GM18870 (cell line): Measurements from ENCODE around the gene SNX21.

Experiments used
- ATAC-seq: cut with Tn5 transposase; IDR thresholded peaks from one replicate; pipeline ENCODE4 v1.9.1; 2021; ENCODE audit warnings: moderate library complexity; ENCODE audit not compliant: unreplicated experiment

SNX21 gene

GRCh38 chr20:45878076-45878761, 44.6 kb downstream of the SNX21 start:
- no peak for ATAC-seq

DNA sequence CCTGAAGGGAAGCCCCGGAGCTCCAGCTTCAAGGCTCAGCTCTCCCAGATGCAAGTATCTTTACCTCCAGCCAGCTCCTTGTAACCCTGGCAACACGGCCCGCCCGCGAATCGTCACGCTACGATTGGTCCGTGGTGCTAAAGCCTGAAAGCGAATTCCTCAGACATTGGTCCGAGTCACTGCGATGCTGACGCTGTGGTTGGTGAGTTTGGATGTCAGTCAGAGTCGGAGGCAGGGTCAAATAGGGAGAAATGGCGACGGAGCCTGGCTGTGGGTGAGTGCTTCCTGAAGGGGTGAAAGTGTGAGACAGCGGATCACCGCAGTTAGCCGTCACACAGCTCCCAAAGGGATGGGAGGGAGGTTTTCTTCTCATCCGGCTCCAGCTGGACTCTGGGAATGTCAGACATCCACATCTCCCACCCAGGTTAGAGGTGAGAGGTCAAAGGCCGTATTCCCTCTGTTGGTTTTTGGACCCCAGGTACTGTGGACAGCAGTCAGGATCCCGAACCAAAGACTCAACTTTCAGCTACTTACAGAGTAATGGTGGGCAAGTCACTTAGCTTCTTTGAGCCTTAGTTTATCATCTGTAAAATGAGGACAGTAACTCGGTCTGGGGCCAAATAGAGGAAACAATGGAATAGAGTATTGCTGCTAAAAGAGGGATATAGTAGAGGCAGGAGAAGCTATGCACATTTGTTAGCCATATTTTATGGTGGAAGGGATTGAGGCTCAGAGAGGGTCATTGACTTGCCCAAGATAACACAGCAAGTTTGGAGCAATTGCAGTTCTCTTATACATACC, 47.6 kb downstream of the SNX21 start, which contains the start of gene ZSWIM1:
Gene ZSWIM1, plus strand, starts transcription at position 240 of the 801 bp plus-strand sequence. CDS start 1,366 bp downstream, outside the sequence.
- peak; percentile 96 for ATAC-seq

DNA sequence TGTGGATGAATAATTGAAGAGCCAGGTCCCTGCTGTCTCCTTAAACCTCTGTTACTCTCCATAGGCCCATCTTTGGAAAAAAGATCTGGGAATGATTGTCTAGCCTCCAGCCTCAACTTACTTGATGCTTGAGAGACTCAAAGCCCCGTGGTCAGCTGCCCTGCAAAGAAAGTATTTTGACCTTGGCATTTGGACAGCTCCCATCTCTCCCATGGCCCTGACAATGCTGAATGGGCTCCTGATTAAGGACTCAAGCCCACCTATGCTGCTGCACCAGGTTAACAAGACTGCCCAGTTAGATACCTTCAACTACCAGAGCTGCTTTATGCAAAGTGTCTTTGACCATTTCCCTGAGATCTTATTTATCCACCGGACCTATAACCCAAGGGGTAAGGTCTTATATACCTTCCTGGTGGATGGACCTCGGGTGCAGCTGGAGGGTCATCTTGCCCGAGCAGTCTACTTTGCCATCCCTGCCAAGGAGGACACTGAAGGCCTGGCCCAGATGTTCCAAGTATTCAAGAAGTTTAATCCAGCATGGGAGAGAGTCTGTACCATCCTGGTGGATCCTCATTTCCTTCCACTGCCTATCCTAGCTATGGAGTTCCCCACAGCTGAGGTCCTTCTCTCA, 49.0 kb downstream of the SNX21 start:
- no peak for ATAC-seq

GRCh38 chr20:45883100-45883469, 49.5 kb downstream of the SNX21 start:
- ATAC-seq: no peak

- ATAC-seq: no peak
Measured at GRCh38 chr20:45886590-45887345, 53.2 kb downstream of the SNX21 start.

DNA sequence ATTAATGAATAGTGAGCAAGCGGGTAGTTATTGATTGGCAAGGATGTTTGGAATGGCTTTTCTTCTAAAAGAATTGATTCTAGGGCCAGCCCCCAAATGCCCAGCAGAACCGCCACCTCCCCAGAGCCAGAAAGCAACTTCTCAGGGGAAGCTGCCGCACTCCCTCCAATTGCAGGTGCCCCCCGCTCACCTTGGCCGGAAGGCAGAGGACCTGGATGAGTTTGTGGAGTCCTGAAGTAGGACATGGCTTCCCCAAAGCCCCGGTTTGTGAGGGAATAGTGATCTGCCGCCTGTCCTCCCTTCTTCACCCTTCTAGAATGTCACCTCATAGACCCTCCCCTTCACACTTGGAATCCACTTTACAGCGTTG, 53.7 kb downstream of the SNX21 start, which contains the start of gene SPATA25:
Gene SPATA25, minus strand, starts transcription at position 277 of the 370 bp plus-strand sequence. Its CDS starts 32 bp downstream, at position 245.
- ATAC-seq: no peak

- no peak for ATAC-seq
Measured at GRCh38 chr20:45888681-45889080, 55.1 kb downstream of the SNX21 start.

DNA sequence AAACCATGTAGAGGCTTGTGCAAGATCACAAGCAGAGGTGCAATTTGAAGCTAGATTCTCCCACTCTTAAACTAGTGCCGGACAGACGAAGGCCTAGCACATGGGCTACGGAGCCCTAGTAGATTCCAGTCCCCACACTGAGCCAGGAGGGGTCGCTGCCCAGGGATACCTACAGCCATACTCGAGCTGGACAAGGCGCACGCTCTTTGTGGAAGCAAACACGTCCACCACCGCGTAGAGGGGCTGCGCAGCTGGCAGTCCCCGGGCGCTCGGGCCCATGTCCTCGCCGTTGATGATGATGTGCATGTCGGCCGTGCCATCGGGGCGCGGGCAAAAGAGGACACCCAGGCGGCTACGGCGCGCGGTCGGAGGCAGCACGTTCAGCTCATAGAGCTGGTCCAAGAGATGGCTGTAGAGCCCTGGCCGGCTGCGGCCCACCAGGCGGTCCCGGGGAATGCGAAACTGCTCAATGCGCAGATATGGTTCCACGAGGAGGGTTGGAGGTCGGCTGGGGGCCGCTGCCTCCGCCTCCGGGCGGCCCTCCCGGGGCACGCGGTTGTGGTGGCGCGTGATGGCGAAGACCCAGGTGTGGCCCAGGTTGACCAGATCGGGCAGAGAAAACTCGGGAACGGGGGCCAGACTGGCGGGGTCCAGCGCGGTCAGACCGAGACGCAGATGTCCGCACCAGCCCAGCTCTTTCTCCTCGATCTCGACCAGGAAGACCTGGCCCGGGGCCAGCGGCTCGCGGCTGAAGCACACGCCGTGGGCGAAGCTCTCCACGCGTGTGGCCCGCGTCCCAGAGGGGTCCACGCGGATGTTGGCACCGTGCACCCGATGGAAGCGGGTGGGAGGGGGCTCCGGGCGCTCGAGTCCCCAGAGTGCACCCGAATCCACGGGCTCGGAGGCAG, 56.7 kb downstream of the SNX21 start:
- peak; percentile 8 for ATAC-seq

- ATAC-seq: peak; percentile 54
Measured at GRCh38 chr20:45890985-45891983, 57.7 kb downstream of the SNX21 start, which contains the start of the genes CTSA and NEURL2. Gene CTSA (plus strand): TSS chr20:45891335. CDS start chr20:45891569, 234 bp downstream. Gene NEURL2 (minus strand): TSS chr20:45891208. CDS start chr20:45890991, 217 bp downstream.

GRCh38 chr20:45892049-45892825, 58.6 kb downstream of the SNX21 start:
- no peak for ATAC-seq
